Hepatocyte (in vitro differentiated cells): ENCODE measurements around the gene XKR7. TPM values are rescaled to one million over a fixed set of nuclear protein-coding genes. Genes with fewer than 3 reads are reported as not detected.
"Not testable (repeated sequence)": the region's sequence is repeated elsewhere in the genome, so short reads cannot be mapped to it uniquely, and the experiment has no call there.

Experiments used
- DNase-seq: peaks from one replicate; pipeline ENCODE4 v3.0.0-alpha.2; 2016; ENCODE audit warnings: low spot score
- H2AFZ ChIP-seq: fragments of 200-600 bp; sonication (generic); 2 replicates; pipeline ENCODE4 v1.6.0; 2016; ENCODE audit warnings: antibody characterized with exemption, mild to moderate bottlenecking
- H3K27ac ChIP-seq: fragments of 200-600 bp; sonication (generic); 2 replicates; pipeline ENCODE4 v1.5.1; 2016; ENCODE audit warnings: mild to moderate bottlenecking
- H3K27me3 ChIP-seq: fragments of 200-600 bp; sonication (generic); 2 replicates; pipeline ENCODE4 v1.6.1; 2016
- H3K36me3 ChIP-seq: fragments of 200-600 bp; sonication (generic); replicated peaks from 2 replicates; pipeline ENCODE4 v1.5.1; 2016; ENCODE audit warnings: low read depth; ENCODE audit not compliant: insufficient read depth
- H3K4me1 ChIP-seq: fragments of 200-600 bp; sonication (generic); 2 replicates; pipeline ENCODE4 v1.5.1; 2016; ENCODE audit warnings: mild to moderate bottlenecking, moderate library complexity; ENCODE audit not compliant: insufficient read depth
- H3K4me2 ChIP-seq: fragments of 200-600 bp; sonication (generic); 2 replicates; pipeline ENCODE4 v1.6.0; 2016
- H3K4me3 ChIP-seq: fragments of 200-600 bp; sonication (generic); 2 replicates; pipeline ENCODE4 v1.5.1; 2016; ENCODE audit warnings: mild to moderate bottlenecking
- H3K79me2 ChIP-seq: fragments of 200-600 bp; sonication (generic); 2 replicates; pipeline ENCODE4 v1.6.0; 2017; ENCODE audit warnings: mild to moderate bottlenecking
- H3K9me2 ChIP-seq: fragments of 200-600 bp; sonication (generic); replicated peaks from 2 replicates; pipeline ENCODE4 v1.6.0; 2017; ENCODE audit warnings: mild to moderate bottlenecking; ENCODE audit not compliant: insufficient read depth
- H3K9me3 ChIP-seq: fragments of 200-600 bp; sonication (generic); 2 replicates; pipeline ENCODE4 v1.5.1; 2016; ENCODE audit warnings: low read depth, mild to moderate bottlenecking
- H4K20me1 ChIP-seq: fragments of 200-600 bp; sonication (generic); 2 replicates; pipeline ENCODE4 v1.6.0; 2016; ENCODE audit warnings: mild to moderate bottlenecking; ENCODE audit not compliant: insufficient read depth, poor library complexity, severe bottlenecking
- CTCF ChIP-seq: fragments of 200-600 bp; sonication (generic); IDR thresholded peaks from 2 replicates; pipeline ENCODE4 v1.5.1; 2016; ENCODE audit warnings: antibody characterized with exemption, mild to moderate bottlenecking; ENCODE audit not compliant: poor library complexity
- EZH2 ChIP-seq: fragments of 200-600 bp; sonication (generic); IDR thresholded peaks from 2 replicates; pipeline ENCODE4 v1.6.1; 2016; ENCODE audit warnings: antibody characterized with exemption, mild to moderate bottlenecking, borderline replicate concordance
- EZH2phosphoT487 ChIP-seq: fragments of 200-600 bp; sonication (generic); IDR thresholded peaks from one replicate; pipeline ENCODE4 v1.6.1; 2018; ENCODE audit warnings: antibody characterized with exemption, mild to moderate bottlenecking, low read depth, moderate library complexity; ENCODE audit not compliant: unreplicated experiment, severe bottlenecking
- WGBS: methylation state at CpG from one replicate; pipeline ENCODE4 v1.1.6; 2016; ENCODE audit warnings: low lambda C conversion rate; ENCODE audit errors: missing lambda C conversion rate; 5-methylcytosine and 5-hydroxymethylcytosine counted together
- polyA plus RNA-seq: library from polyadenylated mRNA; unstranded; fragments of >200 nt; fragmentation: Nextera tagmentation; extraction: Ambion mirVana; gene quantifications from 2 replicates; pipeline ENCODE4 v1.2.1, GENCODE V29; 2016
- total RNA-seq: library from RNA; depleted of rRNA; stranded (reverse); fragments of >200 nt; gene quantifications from 2 replicates; pipeline ENCODE4 v1.2.3, GENCODE V29; 2014

XKR7 gene
- total and polyA plus RNA-seq, 2 experiments from 2014 or later = 0.37 TPM; not detected in 1

- WGBS = 78% methylated on average over 11 of the region's 11 CpGs
- Histone ChIP-seq H3K27ac (no peak overlapping the region), H3K79me2 (no peaks in the 10 kb centered on the region), H2AFZ (no peak overlapping the region), H3K4me3 (no peak overlapping the region), H3K36me3 (no peaks in the 10 kb centered on the region), H3K4me1 (peaks cover 15% of the 10 kb centered on the region), H3K9me3 (no peaks in the 10 kb centered on the region), H3K27me3 (no peaks in the 10 kb centered on the region), H4K20me1 (no peaks in the 10 kb centered on the region), H3K9me2 (no peaks in the 10 kb centered on the region), H3K4me2 (no peak overlapping the region)
- TF ChIP-seq EZH2phosphoT487 = no peak
- no peak for TF ChIP-seq CTCF
- TF ChIP-seq EZH2 = no peak
- DNase-seq = no peak
These were observed 47.6 kb upstream of the XKR7 start for GRCh38 chr20:31920275-31920855.

GRCh38 chr20:31921480-31921879 is 46.5 kb upstream of the XKR7 start:
- H3K79me2 ChIP-seq, H2AFZ ChIP-seq, H3K9me3 ChIP-seq, H4K20me1 ChIP-seq, H3K4me2 ChIP-seq, H3K4me3 ChIP-seq, H3K27me3 ChIP-seq, H3K36me3 ChIP-seq, H3K27ac ChIP-seq, DNase-seq, H3K9me2 ChIP-seq: not testable (repeated sequence)
- WGBS = 91% methylated on average over 5 of the region's 5 CpGs
- H3K4me1 ChIP-seq = peaks cover 15% of the 10 kb centered on the region

DNA sequence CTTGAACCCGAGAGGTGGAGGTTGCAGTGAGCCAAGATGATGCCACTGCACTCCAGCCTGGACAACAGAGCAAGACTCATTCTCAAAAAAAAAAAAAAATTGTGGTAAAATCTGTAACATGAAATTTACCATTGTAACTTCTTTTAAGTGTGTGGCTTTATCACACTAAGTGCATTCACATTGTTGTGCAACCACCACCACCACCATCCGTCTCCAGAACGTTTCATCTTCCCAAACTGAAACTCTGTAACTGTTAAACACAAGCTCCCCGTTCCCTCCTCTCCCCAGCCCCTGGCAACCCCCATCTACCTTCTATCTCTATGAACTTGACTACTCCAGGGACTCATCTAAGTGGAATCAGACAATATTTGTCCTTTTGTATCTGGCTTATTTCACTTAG is 45.8 kb upstream of the XKR7 start:
- WGBS = 87% methylated on average over 4 of the region's 4 CpGs
- Histone ChIP-seq H4K20me1 (no peaks in the 10 kb centered on the region), H3K9me2 (no peaks in the 10 kb centered on the region), H2AFZ (no peak overlapping the region), H3K36me3 (no peaks in the 10 kb centered on the region), H3K4me3 (no peak overlapping the region), H3K27me3 (no peaks in the 10 kb centered on the region), H3K4me2 (no peak overlapping the region), H3K9me3 (no peaks in the 10 kb centered on the region), H3K27ac (no peak overlapping the region), H3K79me2 (no peaks in the 10 kb centered on the region), H3K4me1 (peaks cover 15% of the 10 kb centered on the region)
- no peak for TF ChIP-seq CTCF
- no peak for TF ChIP-seq EZH2phosphoT487
- TF ChIP-seq EZH2 = no peak
- no peak for DNase-seq

GRCh38 chr20:31922588-31922987 is 45.4 kb upstream of the XKR7 start:
- DNase-seq = no peak

More at GRCh38 chr20:31922588-31922987, 45.4 kb upstream of the XKR7 start:
- Histone ChIP-seq H3K4me1 (peaks cover 11% of the 10 kb centered on the region), H3K9me3 (no peaks in the 10 kb centered on the region), H3K36me3 (no peaks in the 10 kb centered on the region), H3K4me3 (no peak overlapping the region), H3K79me2 (no peaks in the 10 kb centered on the region), H3K9me2 (no peaks in the 10 kb centered on the region), H4K20me1 (no peaks in the 10 kb centered on the region), H3K27ac (no peak overlapping the region), H2AFZ (no peak overlapping the region), H3K4me2 (no peak overlapping the region), H3K27me3 (no peaks in the 10 kb centered on the region)
- TF ChIP-seq EZH2phosphoT487 (no peak), CTCF (no peak), EZH2 (no peak)
- 92% methylated on average over 4 of the region's 4 CpGs for WGBS
